GM20431 (cell line): ENCODE results near the gene ACAD9.
"Not testable (repeated sequence)": the region's sequence is repeated elsewhere in the genome, so short reads cannot be mapped to it uniquely, and the experiment has no call there.

ENCODE experiments used
- in situ Hi-C: fragments of 300-500 bp; cut with MseI, MboI; formaldehyde crosslinking; loops from one replicate; pipeline ENCODE4 v1.15.0; 2020; ENCODE audit warnings: low sequenced_read_pairs; ENCODE audit not compliant: unreplicated experiment

ACAD9 gene

GRCh38 chr3:128858167-128858566, 21.3 kb upstream of the ACAD9 start:
- in situ Hi-C loops = no loop called here

- in situ Hi-C loops = no loop called here
Observed at GRCh38 chr3:128859630-128860029, 19.8 kb upstream of the ACAD9 start.

GRCh38 chr3:128861491-128861890, 17.9 kb upstream of the ACAD9 start:
- in situ Hi-C loops = no loop called here

GRCh38 chr3:128863560-128863959, 15.9 kb upstream of the ACAD9 start:
- in situ Hi-C loops = no loop called here

- in situ Hi-C loops = no loop called here
Observed at GRCh38 chr3:128864351-128864811, 15.0 kb upstream of the ACAD9 start.

- in situ Hi-C loops = not testable (repeated sequence)
Observed at GRCh38 chr3:128864849-128865804, 14.3 kb upstream of the ACAD9 start.

- in situ Hi-C loops = no loop called here
Observed at GRCh38 chr3:128867200-128868125, 12.0 kb upstream of the ACAD9 start.

GRCh38 chr3:128870347-128870746, 9.1 kb upstream of the ACAD9 start:
- in situ Hi-C loops = no loop called here

GRCh38 chr3:128872282-128872681, 7.1 kb upstream of the ACAD9 start:
- in situ Hi-C loops = no loop called here

GRCh38 chr3:128872744-128873143, 6.7 kb upstream of the ACAD9 start:
- in situ Hi-C loops = no loop called here

GRCh38 chr3:128873244-128874022, 6.0 kb upstream of the ACAD9 start:
- in situ Hi-C loops = no loop called here

- in situ Hi-C loops = no loop called here
Observed at GRCh38 chr3:128874481-128875180, 4.8 kb upstream of the ACAD9 start.

- in situ Hi-C loops = no loop called here
Observed at GRCh38 chr3:128875556-128876120, 3.8 kb upstream of the ACAD9 start.

GRCh38 chr3:128878011-128878457, 1.4 kb upstream of the ACAD9 start:
- in situ Hi-C loops = no loop called here

GRCh38 chr3:128878556-128879124, 780 bp upstream of the ACAD9 start:
- in situ Hi-C loops = no loop called here

- in situ Hi-C loops = no loop called here
Observed at GRCh38 chr3:128879991-128880390, 571 bp downstream of the ACAD9 start.

- in situ Hi-C loops = not testable (repeated sequence)
Observed at GRCh38 chr3:128880455-128880854, 1.0 kb downstream of the ACAD9 start.

- in situ Hi-C loops = no loop called here
Observed at GRCh38 chr3:128881576-128881975, 2.2 kb downstream of the ACAD9 start.

- in situ Hi-C loops = no loop called here
Observed at GRCh38 chr3:128882719-128883118, 3.3 kb downstream of the ACAD9 start.
